A549 (cell line): ENCODE data around the gene CD55. TPM values are rescaled to one million over a fixed set of nuclear protein-coding genes. Genes with fewer than 3 reads are reported as not detected.

Experiments used
- ATAC-seq, 2 experiments: fragments of 200-7000 bp in 1 of 2; fragments of >200 bp in 1 of 2; cut with Nextera tagmentation in 1 of 2; cut with Tn5 transposase in 1 of 2; 3 replicates each; pipeline versions ENCODE4 v1.8.0 to v1.9.1; 2018 to 2020; ENCODE audit warnings: mild to moderate bottlenecking in 1 of 2, moderate library complexity in 1 of 2
- CTCF ChIA-PET: fragments of 300-600 bp; sonication (Branson Sonifier 250); formaldehyde crosslinking; extraction: SDS; loops from one replicate; lab custom pipeline; 2021; ENCODE audit warnings: antibody characterized with exemption, inconsistent platforms; lab: Yijun Ruan, JAX
- POLR2A ChIA-PET: fragments of 350-600 bp; formaldehyde crosslinking; extraction: SDS; loops from one replicate; lab custom pipeline; 2021; ENCODE audit warnings: antibody characterized with exemption, inconsistent platforms; lab: Yijun Ruan, JAX
- DNase-seq, 2 experiments: peaks; one replicate each; pipeline versions ENCODE4 v3.0.0 to v3.0.0-alpha.2; 2011 to 2016; ENCODE audit warnings: low read depth in 1 of 2, low spot score in 1 of 2
- FAIRE-seq: peaks from 2 replicates; lab custom pipeline; 2011; peaks lifted over from hg19 to GRCh38; lab: Jason Lieb, UNC
- H3K27ac ChIP-seq, 2 experiments: fragments of >200 bp; sonication (Bioruptor Twin); formaldehyde crosslinking; 3 replicates each; pipeline ENCODE4 v1.5.1; 2016 to 2017
- H3K4me1 ChIP-seq: fragments of >200 bp; sonication (Bioruptor Twin); formaldehyde crosslinking; 3 replicates; pipeline ENCODE4 v1.6.1; 2016
- H3K4me2 ChIP-seq: fragments of >200 bp; sonication (Bioruptor Twin); formaldehyde crosslinking; 3 replicates; pipeline ENCODE4 v1.6.1; 2016
- H3K4me3 ChIP-seq: fragments of >200 bp; sonication (Bioruptor Twin); formaldehyde crosslinking; 3 replicates; pipeline ENCODE4 v1.5.1; 2016
- H3K9me3 ChIP-seq: fragments of >200 bp; sonication (Bioruptor Twin); formaldehyde crosslinking; 3 replicates; pipeline ENCODE4 v1.6.1; 2016
- CBX8 ChIP-seq: fragments of 200-600 bp; sonication (generic); IDR thresholded peaks from 2 replicates; pipeline ENCODE4 v1.6.1; 2016
- CEBPB ChIP-seq, 2 experiments: fragments of >200 bp in 1 of 2; sonication (Bioruptor Twin) in 1 of 2; formaldehyde crosslinking in 1 of 2; IDR thresholded peaks; 2 replicates each; pipeline ENCODE4 v1.6.1; 2012 to 2016
- CHD2 ChIP-seq: fragments of 150-350 bp; IDR thresholded peaks from 2 replicates; pipeline ENCODE4 v1.6.1; 2014; ENCODE audit warnings: low read length; ENCODE audit not compliant: partially characterized antibody
- CHD4 ChIP-seq: fragments of 200-600 bp; sonication (generic); IDR thresholded peaks from 2 replicates; pipeline ENCODE4 v1.6.1; 2016; ENCODE audit warnings: antibody characterized with exemption, mild to moderate bottlenecking, borderline replicate concordance
- ESRRA ChIP-seq: fragments of 150-350 bp; IDR thresholded peaks from 2 replicates; pipeline ENCODE4 v1.6.1; 2014; ENCODE audit warnings: mild to moderate bottlenecking, low read length, borderline replicate concordance
- HEYL ChIP-seq: fragments of 250-450 bp; sonication (Bioruptor Pico); IDR thresholded peaks from 2 replicates; pipeline ENCODE4 v1.8.0; 2021; ENCODE audit warnings: mild to moderate bottlenecking, moderate library complexity
- HOXB13 ChIP-seq: fragments of 250-450 bp; sonication (Bioruptor Pico); IDR thresholded peaks from 2 replicates; pipeline ENCODE4 v1.5.0; 2020; ENCODE audit warnings: low read depth, mild to moderate bottlenecking, moderate library complexity
- HOXB5 ChIP-seq: fragments of 250-450 bp; sonication (Bioruptor Pico); IDR thresholded peaks from 2 replicates; pipeline ENCODE4 v1.5.0; 2020; ENCODE audit warnings: mild to moderate bottlenecking, moderate library complexity
- JUN ChIP-seq, 2 experiments: fragments of >200 bp; sonication (Bioruptor Twin); formaldehyde crosslinking; IDR thresholded peaks; 2 replicates in 1 of 2; 3 replicates in 1 of 2; pipeline ENCODE4 v1.6.1; 2016 to 2017
- KDM1A ChIP-seq: fragments of 200-600 bp; sonication (generic); IDR thresholded peaks from 2 replicates; pipeline ENCODE4 v1.6.1; 2016; ENCODE audit warnings: low read depth, mild to moderate bottlenecking
- KDM5A ChIP-seq: fragments of 200-600 bp; sonication (generic); IDR thresholded peaks from 2 replicates; pipeline ENCODE4 v1.6.1; 2016; ENCODE audit warnings: antibody characterized with exemption, mild to moderate bottlenecking
- MAFK ChIP-seq: fragments of 450-650 bp; IDR thresholded peaks from 2 replicates; pipeline ENCODE4 v1.6.1; 2014; ENCODE audit not compliant: partially characterized antibody
- MYC ChIP-seq: IDR thresholded peaks from 2 replicates; pipeline ENCODE4 v1.6.1; 2012; ENCODE audit warnings: mild to moderate bottlenecking, inconsistent platforms, low read length, improper control_type of control experiment, borderline replicate concordance
- NPAS2 ChIP-seq: fragments of 250-450 bp; sonication (Bioruptor Pico); IDR thresholded peaks from 2 replicates; pipeline ENCODE4 v1.8.0; 2022; ENCODE audit warnings: mild to moderate bottlenecking, moderate library complexity, borderline replicate concordance
- POLR2A ChIP-seq: IDR thresholded peaks from 2 replicates; pipeline ENCODE4 v1.6.1; 2012; ENCODE audit warnings: mild to moderate bottlenecking, low read length
- RFX5 ChIP-seq: fragments of 450-650 bp; IDR thresholded peaks from 2 replicates; pipeline ENCODE4 v1.7.1; 2014; ENCODE audit warnings: antibody characterized with exemption, mild to moderate bottlenecking, moderate library complexity
- RNF2 ChIP-seq: fragments of 200-600 bp; sonication (generic); IDR thresholded peaks from 2 replicates; pipeline ENCODE4 v1.6.1; 2016; ENCODE audit warnings: low read depth, mild to moderate bottlenecking, antibody characterized with exemption, moderate library complexity, borderline replicate concordance
- SMC3 ChIP-seq: fragments of >200 bp; sonication (Bioruptor Twin); formaldehyde crosslinking; IDR thresholded peaks from 3 replicates; pipeline ENCODE4 v1.6.1; 2018; ENCODE audit warnings: inconsistent platforms
- SREBF2 ChIP-seq: fragments of 450-650 bp; IDR thresholded peaks from 2 replicates; pipeline ENCODE4 v1.6.1; 2014; ENCODE audit warnings: mild to moderate bottlenecking, moderate library complexity
- ZFP36 ChIP-seq: fragments of 450-650 bp; IDR thresholded peaks from 2 replicates; pipeline ENCODE4 v1.6.1; 2014; ENCODE audit warnings: borderline replicate concordance; ENCODE audit not compliant: partially characterized antibody
- ZNF302 ChIP-seq: fragments of 250-450 bp; sonication (Bioruptor Pico); IDR thresholded peaks from 2 replicates; pipeline ENCODE4 v1.9.0; 2021; ENCODE audit warnings: inconsistent platforms, mild to moderate bottlenecking, moderate library complexity
- WGBS: methylation state at CpG from one replicate; pipeline ENCODE4 v1.1.6; 2017; ENCODE audit errors: missing lambda C conversion rate; 5-methylcytosine and 5-hydroxymethylcytosine counted together
- polyA plus RNA-seq, 4 experiments: library from polyadenylated mRNA; depleted of rRNA in 3 of 4; stranded (reverse); fragments of >200 nt; fragmentation: RNase III in 1 of 4; extraction: RNeasy Plus Mini Kit Qiagen cat#74134 plus additional on column Dnase treatment in 1 of 4; gene quantifications; 2 replicates in 3 of 4; 3 replicates in 1 of 4; pipeline ENCODE4 v1.2.3, GENCODE V29; 2011 to 2017
- TF ChIP-seq, protein P1 (sequence below): fragments of 250-450 bp; sonication (Bioruptor Pico); IDR thresholded peaks from 2 replicates; pipeline ENCODE4 v1.5.0; 2020; ENCODE audit warnings: low read depth, mild to moderate bottlenecking, moderate library complexity
- TF ChIP-seq, protein P2 (sequence below): fragments of >200 bp; sonication (Bioruptor Twin); formaldehyde crosslinking; IDR thresholded peaks from 3 replicates; pipeline ENCODE4 v1.6.1; 2016
- TF ChIP-seq, protein P3 (sequence below): IDR thresholded peaks from 2 replicates; pipeline ENCODE4 v1.6.1; 2012; ENCODE audit warnings: low read depth, borderline replicate concordance

The CD55 gene
- polyA plus RNA-seq, 2 of the 4 experiments (the other 2 are of a cell fraction): 37.0 to 173 TPM

DNA sequence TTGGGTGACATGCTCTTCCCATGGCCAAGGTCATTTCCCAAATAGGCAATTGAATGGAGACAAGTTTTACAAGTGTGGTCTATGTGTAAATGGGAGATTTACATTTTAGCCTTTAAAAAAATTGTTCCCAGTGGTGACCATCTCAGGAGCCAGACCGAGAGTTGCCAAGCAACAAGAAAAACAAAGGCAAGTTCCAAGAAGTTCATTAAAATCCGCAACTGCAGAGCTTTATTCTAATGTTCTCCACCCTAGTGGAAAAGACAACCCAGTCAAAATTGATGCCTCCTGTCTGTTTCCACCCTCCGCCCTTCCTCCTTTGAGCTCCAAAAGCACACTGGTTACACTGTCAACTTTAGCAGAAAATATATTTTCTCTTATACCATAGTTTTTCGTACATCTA is 33.2 kb upstream of the CD55 start:
- Histone ChIP-seq H3K4me1 (no peaks in the 10 kb centered on the region), H3K4me2 (no peak overlapping the region)
- no peak for TF ChIP-seq CHD4
- TF ChIP-seq, all 56 proteins: peak for 0
- ATAC-seq (no peak), FAIRE-seq (no peak), DNase-seq (no peak)
- WGBS: 59% methylated on average over 4 of the region's 4 CpGs
- Histone ChIP-seq H3K27ac (no peak overlapping the region), H3K4me3 (no peak overlapping the region), H3K9me3 (0 out of 3 replicates have a peak, but pooled peaks cover 4% of the 10 kb centered on the region)
- ChIA-PET POLR2A (no interaction called here), CTCF (interaction anchor here (0.6 kb wide), 1 partner anchor 679 kb away, joined by 3 read pairs; no protein-coding TSS in a partner anchor)

DNA sequence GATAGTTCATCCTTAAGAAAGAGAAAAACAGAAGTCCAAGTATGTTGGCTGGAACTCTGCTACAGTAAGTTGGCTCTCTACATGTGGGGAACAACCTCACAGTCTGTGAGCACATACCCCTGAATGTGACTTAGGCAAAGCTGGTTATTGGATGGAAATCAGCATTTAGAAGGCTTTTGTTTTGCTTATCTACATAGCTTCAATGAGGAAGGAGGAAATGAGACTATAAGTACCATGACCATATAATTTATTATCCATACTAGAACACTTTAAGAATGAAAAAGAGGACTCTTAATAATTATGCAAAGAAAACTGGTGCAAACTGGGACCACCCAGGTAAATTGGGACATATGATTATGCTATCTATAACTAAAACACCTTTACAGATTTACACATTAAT is 31.7 kb upstream of the CD55 start:
- H3K27ac ChIP-seq: no peak overlapping the region
- TF ChIP-seq CBX8: no peak
- TF ChIP-seq MYC: no peak
- no peak for TF ChIP-seq POLR2A
- no peak for TF ChIP-seq HOXB5 (CRISPR knock-in tag)
- TF ChIP-seq HOXB13: no peak
- TF ChIP-seq KDM1A: no peak
- TF ChIP-seq, protein P1, sequence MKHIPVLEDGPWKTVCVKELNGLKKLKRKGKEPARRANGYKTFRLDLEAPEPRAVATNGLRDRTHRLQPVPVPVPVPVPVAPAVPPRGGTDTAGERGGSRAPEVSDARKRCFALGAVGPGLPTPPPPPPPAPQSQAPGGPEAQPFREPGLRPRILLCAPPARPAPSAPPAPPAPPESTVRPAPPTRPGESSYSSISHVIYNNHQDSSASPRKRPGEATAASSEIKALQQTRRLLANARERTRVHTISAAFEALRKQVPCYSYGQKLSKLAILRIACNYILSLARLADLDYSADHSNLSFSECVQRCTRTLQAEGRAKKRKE (CRISPR knock-in tag): no peak
- TF ChIP-seq MAFK: no peak
- TF ChIP-seq NPAS2: no peak
- TF ChIP-seq, all 56 proteins: peak for 0
- 0 out of 3 replicates have a peak, but pooled peaks cover 4% of the 10 kb centered on the region for H3K9me3 ChIP-seq
- no peak for FAIRE-seq
- H3K4me3 ChIP-seq: no peak overlapping the region
- no peaks in the 10 kb centered on the region for H3K4me1 ChIP-seq
- ChIA-PET POLR2A (no interaction called here), CTCF (interaction anchor here (0.7 to 1.2 kb wide), 2 partner anchors 115 to 181 kb away, joined by 3 read pairs; no protein-coding TSS in a partner anchor)
- no peak for ATAC-seq
- no peak for DNase-seq
- no peak overlapping the region for H3K4me2 ChIP-seq

DNA sequence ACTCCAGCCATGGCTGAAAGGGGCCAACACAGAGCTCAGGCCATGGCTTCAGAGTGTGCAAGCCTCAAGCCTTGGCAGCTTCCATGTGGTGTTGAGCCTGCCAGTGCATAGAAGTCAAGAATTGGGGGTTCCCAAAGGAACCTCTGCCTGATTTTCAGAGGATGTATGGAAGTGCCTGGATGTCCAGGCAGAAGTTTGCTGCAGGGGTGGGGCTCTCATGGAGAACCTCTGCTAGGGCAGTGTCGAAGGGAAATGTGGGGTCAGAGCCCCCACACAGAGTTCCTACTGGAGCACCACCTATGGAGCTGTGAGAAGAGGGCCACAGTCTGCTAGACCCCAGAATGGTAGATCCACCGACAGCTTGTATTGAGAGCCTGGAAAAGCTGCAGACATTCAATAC is 29.8 kb upstream of the CD55 start:
- no peak overlapping the region for H3K4me2 ChIP-seq
- 40% methylated on average over 2 of the region's 2 CpGs for WGBS
- H3K4me3 ChIP-seq: no peak overlapping the region
- no peak for ATAC-seq
- TF ChIP-seq RNF2 (no peak), ZFP36 (no peak), CHD2 (no peak), JUN (IDR thresholded peaks at IDR 0.05) (no peak), SREBF2 (no peak), HEYL (no peak), ESRRA (no peak), NPAS2 (no peak), SMC3 (no peak), MYC (no peak), KDM5A (no peak), CEBPB (IDR thresholded peaks at IDR 0.05) (no peak), ZNF302 (CRISPR knock-in tag) (no peak), KDM1A (no peak), RFX5 (no peak)
- TF ChIP-seq, protein P2, sequence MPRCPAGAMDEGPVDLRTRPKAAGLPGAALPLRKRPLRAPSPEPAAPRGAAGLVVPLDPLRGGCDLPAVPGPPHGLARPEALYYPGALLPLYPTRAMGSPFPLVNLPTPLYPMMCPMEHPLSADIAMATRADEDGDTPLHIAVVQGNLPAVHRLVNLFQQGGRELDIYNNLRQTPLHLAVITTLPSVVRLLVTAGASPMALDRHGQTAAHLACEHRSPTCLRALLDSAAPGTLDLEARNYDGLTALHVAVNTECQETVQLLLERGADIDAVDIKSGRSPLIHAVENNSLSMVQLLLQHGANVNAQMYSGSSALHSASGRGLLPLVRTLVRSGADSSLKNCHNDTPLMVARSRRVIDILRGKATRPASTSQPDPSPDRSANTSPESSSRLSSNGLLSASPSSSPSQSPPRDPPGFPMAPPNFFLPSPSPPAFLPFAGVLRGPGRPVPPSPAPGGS: no peak
- TF ChIP-seq, protein P3, sequence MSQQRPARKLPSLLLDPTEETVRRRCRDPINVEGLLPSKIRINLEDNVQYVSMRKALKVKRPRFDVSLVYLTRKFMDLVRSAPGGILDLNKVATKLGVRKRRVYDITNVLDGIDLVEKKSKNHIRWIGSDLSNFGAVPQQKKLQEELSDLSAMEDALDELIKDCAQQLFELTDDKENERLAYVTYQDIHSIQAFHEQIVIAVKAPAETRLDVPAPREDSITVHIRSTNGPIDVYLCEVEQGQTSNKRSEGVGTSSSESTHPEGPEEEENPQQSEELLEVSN: no peak
- TF ChIP-seq, all 56 proteins: peak for 0
- DNase-seq: no peak
- H3K27ac ChIP-seq: no peak overlapping the region
- H3K4me1 ChIP-seq: no peaks in the 10 kb centered on the region
- H3K9me3 ChIP-seq: 0 out of 3 replicates have a peak, but pooled peaks cover 4% of the 10 kb centered on the region
- ChIA-PET CTCF (no interaction called here), POLR2A (no interaction called here)
- no peak for FAIRE-seq
